ENCODE measurements around the gene BRIP1. TPM values are rescaled to one million over a fixed set of nuclear protein-coding genes. Genes with fewer than 3 reads are reported as not detected.

BRIP1 gene
- total and polyA plus RNA-seq, 10 of the 15 experiments (the other 5 are each of a cell fraction or from before 2014, with no cell fraction given) = 4.0 to 24.2 (median 12.8) TPM

- FAIRE-seq = no peak
Observed at GRCh38 chr17:61817452-61817851, 45.9 kb downstream of the BRIP1 start.

More at GRCh38 chr17:61817452-61817851, 45.9 kb downstream of the BRIP1 start:
- in situ Hi-C loops (cut with MboI) (no loop called here), intact Hi-C loops (cut with micrococcal nuclease; ENCODE audit: unreplicated experiment) (no loop called here)
- ChIA-PET RAD21 (ENCODE audit: unreplicated experiment) (no interaction called here), CTCF (no interaction called here), POLR2A (no interaction called here), SMC1A (ENCODE audit: uncharacterized antibody, unreplicated experiment) (interaction anchor here (0.6 kb wide), 1 partner anchor 66 kb away, joined by 4 read pairs; no protein-coding TSS in a partner anchor)
- H3K4me2 ChIP-seq (ENCODE audit: control insufficient read depth, insufficient read depth) = no peak overlapping the region
- no peaks in the 10 kb centered on the region for H3K79me2 ChIP-seq (ENCODE audit: control insufficient read depth, insufficient read depth, low read length)
- peaks cover 5% of the 10 kb centered on the region; the same call in 2 of the 3 replicates for H3K9me3 ChIP-seq (replicated peaks; ENCODE audit: control insufficient read depth, insufficient read depth, low read length)
- H3K4me1 ChIP-seq (ENCODE audit: control insufficient read depth, insufficient read depth, low read length) = peaks cover 5% of the 10 kb centered on the region
- no peak overlapping the region for H2AFZ ChIP-seq (ENCODE audit: control insufficient read depth, low read depth, low read length)
- no peak overlapping the region for H3K9ac ChIP-seq (ENCODE audit: control insufficient read depth, insufficient read depth, low read length)
- 97% methylated on average over 3 of the region's 3 CpGs for WGBS (ENCODE audit: insufficient coverage, insufficient replicate concordance, low lambda C conversion rate, missing lambda C conversion rate)
- ATAC-seq (no peak), DNase-seq (ENCODE audit: low read depth, low spot score) (no peak)
- peaks cover 0 to 2% of the 10 kb centered on the region in 2 experiments; a peak in 2 of 4 replicates for H3K36me3 ChIP-seq (ENCODE audit: control insufficient read depth in 2 of 2, insufficient read depth in 2 of 2, low read length in 1 of 2)
- no TSS peak for BruUV-seq (replicated peaks)
- no peaks in the 10 kb centered on the region for H4K20me1 ChIP-seq (ENCODE audit: control insufficient read depth, insufficient read depth)
- no peak overlapping the region for H3K27ac ChIP-seq (ENCODE audit: control insufficient read depth, insufficient read depth)
- TF ChIP-seq CEBPZ (IDR thresholded peaks at IDR 0.05; ENCODE audit: low read depth, low read length) (no peak), CREM (IDR thresholded peaks at IDR 0.05; ENCODE audit: low read depth) (no peak), NFXL1 (IDR thresholded peaks at IDR 0.05; ENCODE audit: borderline replicate concordance) (peak; percentile 65), SMAD5 (IDR thresholded peaks at IDR 0.05; ENCODE audit: low read depth) (no peak)
- no peaks in the 10 kb centered on the region for H3K27me3 ChIP-seq (replicated peaks in 1 of 2; ENCODE audit: control insufficient read depth in 2 of 2, insufficient read depth in 2 of 2, low read length in 1 of 2)
- H3K4me3 ChIP-seq = no peak overlapping the region
